Ishikawa (cell line): ENCODE data around the gene FRZB.

Experiments used
- CEBPB ChIP-seq: IDR thresholded peaks from 2 replicates; pipeline ENCODE4 v1.6.1; 2012
- CREB1 ChIP-seq: IDR thresholded peaks from 2 replicates; pipeline ENCODE4 v1.6.1; 2012; ENCODE audit warnings: low read depth
- EGR1 ChIP-seq: IDR thresholded peaks from 2 replicates; pipeline ENCODE4 v1.6.1; 2012
- EP300 ChIP-seq: IDR thresholded peaks from 2 replicates; pipeline ENCODE4 v1.6.1; 2012; ENCODE audit warnings: borderline replicate concordance
- FOXM1 ChIP-seq: IDR thresholded peaks from 2 replicates; pipeline ENCODE4 v1.6.1; 2012; ENCODE audit warnings: low read depth, borderline replicate concordance
- MAX ChIP-seq: IDR thresholded peaks from 2 replicates; pipeline ENCODE4 v1.6.1; 2012
- NFIC ChIP-seq: IDR thresholded peaks from 2 replicates; pipeline ENCODE4 v1.6.1; 2012
- RAD21 ChIP-seq: IDR thresholded peaks from 2 replicates; pipeline ENCODE4 v1.6.1; 2012; ENCODE audit warnings: low read depth
- REST ChIP-seq: IDR thresholded peaks from 2 replicates; pipeline ENCODE4 v1.6.1; 2012; ENCODE audit warnings: low read depth, mild to moderate bottlenecking
- TAF1 ChIP-seq: IDR thresholded peaks from 2 replicates; pipeline ENCODE4 v1.6.1; 2012; ENCODE audit warnings: low read depth, mild to moderate bottlenecking
- TCF12 ChIP-seq: IDR thresholded peaks from 2 replicates; pipeline ENCODE4 v1.6.1; 2012; ENCODE audit warnings: low read depth
- TEAD4 ChIP-seq: IDR thresholded peaks from 2 replicates; pipeline ENCODE4 v1.6.1; 2012
- USF1 ChIP-seq: IDR thresholded peaks from 2 replicates; pipeline ENCODE4 v1.6.1; 2012
- YY1 ChIP-seq: IDR thresholded peaks from 2 replicates; pipeline ENCODE4 v1.6.1; 2012; ENCODE audit warnings: low read depth
- ZBTB7A ChIP-seq: IDR thresholded peaks from 2 replicates; pipeline ENCODE4 v1.6.1; 2012; ENCODE audit warnings: low read depth

FRZB gene

GRCh38 chr2:182826496-182826895, 39.9 kb downstream of the FRZB start:
- TF ChIP-seq MAX: no peak
- TF ChIP-seq CREB1: no peak
- no peak for TF ChIP-seq ZBTB7A
- no peak for TF ChIP-seq USF1
- no peak for TF ChIP-seq CEBPB
- no peak for TF ChIP-seq TAF1

- TF ChIP-seq USF1 (no peak), YY1 (no peak), CEBPB (no peak)
Measured at GRCh38 chr2:182826064-182826463, 40.4 kb downstream of the FRZB start.

- TF ChIP-seq REST (no peak), NFIC (no peak), YY1 (no peak), CREB1 (no peak)
Measured at GRCh38 chr2:182824767-182825158, 41.7 kb downstream of the FRZB start.

GRCh38 chr2:182824056-182824766, 42.2 kb downstream of the FRZB start:
- TF ChIP-seq TCF12: no peak
- no peak for TF ChIP-seq EP300
- TF ChIP-seq CREB1: no peak
- TF ChIP-seq EGR1: no peak
- TF ChIP-seq TEAD4: no peak
- TF ChIP-seq REST: no peak
- TF ChIP-seq RAD21: no peak
- TF ChIP-seq NFIC: no peak
- no peak for TF ChIP-seq TAF1
- TF ChIP-seq USF1: no peak
- no peak for TF ChIP-seq CEBPB
- TF ChIP-seq FOXM1: no peak
- no peak for TF ChIP-seq MAX

GRCh38 chr2:182822733-182823132, 43.7 kb downstream of the FRZB start:
- TF ChIP-seq TAF1: no peak
- no peak for TF ChIP-seq USF1
- TF ChIP-seq CEBPB: no peak
- no peak for TF ChIP-seq MAX
- no peak for TF ChIP-seq FOXM1
- no peak for TF ChIP-seq ZBTB7A
- no peak for TF ChIP-seq YY1
- no peak for TF ChIP-seq NFIC
- no peak for TF ChIP-seq EP300
- no peak for TF ChIP-seq TEAD4
- no peak for TF ChIP-seq CREB1
- no peak for TF ChIP-seq TCF12
- no peak for TF ChIP-seq RAD21
- TF ChIP-seq REST: no peak
- no peak for TF ChIP-seq EGR1
